Stimulated activated CD4-positive, alpha-beta T cell treated with anti-CD3 and anti-CD28 coated beads, Interleukin-4, amount 100 ng/mL, for 48 hours (primary cell): ENCODE data around the gene TSC22D3.
"Not testable (repeated sequence)": the region's sequence is repeated elsewhere in the genome, so short reads cannot be mapped to it uniquely, and the experiment has no call there.

Source experiments
- DNase-seq, 2 donors: peaks; one replicate each; pipeline ENCODE4 v3.0.0-alpha.2; 2020; ENCODE audit warnings: low read depth in 2 of 2

The TSC22D3 gene

DNA sequence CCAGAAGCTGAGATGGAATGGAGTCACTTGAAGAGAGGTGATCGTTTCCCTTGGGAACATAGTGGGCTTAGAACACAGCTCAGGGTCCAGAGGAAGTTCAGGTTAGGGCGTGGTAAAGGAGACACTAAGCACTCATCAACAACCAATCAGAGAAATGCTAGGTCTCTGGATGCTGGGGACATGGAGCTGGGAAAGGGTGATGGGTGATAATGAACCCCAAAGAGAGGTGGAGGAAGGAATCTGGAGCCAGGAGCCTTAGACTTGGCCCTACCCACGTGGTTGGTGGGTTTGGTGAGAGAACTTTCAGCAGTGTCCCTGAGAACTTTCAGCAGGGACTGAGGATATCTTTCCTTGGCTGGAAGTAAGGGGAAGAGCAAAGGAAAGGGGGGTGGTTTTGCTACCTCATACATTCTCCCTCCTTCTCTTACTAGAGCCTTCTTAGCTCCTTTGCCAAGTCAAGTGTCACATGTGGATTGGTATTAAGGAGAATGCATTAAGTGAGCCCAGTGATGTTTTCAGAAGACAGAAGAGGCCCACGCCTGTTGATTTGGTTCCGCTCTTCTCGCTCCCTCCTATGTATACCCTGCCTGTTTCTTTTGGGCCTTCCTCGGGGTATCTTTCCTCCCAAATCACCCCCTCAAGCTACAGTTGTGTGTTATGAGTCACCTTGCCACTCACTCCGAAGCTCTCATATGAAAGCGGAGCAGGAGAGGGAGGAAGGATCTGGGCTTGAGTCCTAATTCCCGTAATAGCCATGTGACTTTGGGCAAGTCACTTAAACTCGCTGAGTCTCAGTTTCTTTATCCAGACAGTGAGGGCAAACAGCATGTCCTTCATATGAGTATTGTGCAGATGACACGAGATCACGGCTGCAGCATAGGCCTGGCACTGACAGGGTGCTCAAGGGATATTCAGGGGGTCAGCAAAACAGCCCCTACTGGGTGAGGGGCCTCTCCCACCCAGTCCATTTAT, 63.1 kb downstream of the TSC22D3 start:
- DNase-seq: no peak

DNA sequence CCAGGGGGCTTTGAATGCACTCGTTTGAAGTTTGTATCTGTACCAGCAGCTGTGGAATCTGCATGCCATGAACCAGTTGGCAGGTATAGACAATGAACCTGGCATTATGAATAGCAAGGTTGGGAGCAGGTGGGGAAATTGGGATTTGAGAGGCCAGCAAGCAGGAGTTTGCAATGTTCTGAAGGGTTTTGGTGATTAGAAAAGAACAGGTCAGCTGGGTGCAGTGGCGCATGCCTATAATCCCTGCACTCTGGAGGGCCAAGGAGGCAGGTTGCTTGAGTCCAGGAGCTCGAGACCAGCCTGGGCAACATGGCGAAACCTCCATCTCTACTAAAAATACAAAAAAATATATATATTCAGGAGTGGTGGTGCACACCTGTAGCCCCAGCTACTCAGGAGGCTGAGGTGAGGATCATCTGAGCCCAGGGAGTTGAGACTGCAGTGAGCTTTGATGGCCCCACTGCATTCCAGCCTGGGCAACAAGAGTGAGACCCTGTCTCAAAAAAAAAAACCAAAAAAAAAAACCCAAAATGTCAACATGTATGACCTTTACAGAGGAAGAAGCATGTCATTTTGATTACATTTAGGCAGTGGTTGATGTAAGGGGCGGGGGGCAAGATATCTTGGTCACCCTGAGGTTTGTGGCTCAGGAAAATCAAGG, 63.9 kb downstream of the TSC22D3 start:
- no peak for DNase-seq

- no peak for DNase-seq
Observed at GRCh38 chrX:107710617-107711391, 64.8 kb downstream of the TSC22D3 start.

DNA sequence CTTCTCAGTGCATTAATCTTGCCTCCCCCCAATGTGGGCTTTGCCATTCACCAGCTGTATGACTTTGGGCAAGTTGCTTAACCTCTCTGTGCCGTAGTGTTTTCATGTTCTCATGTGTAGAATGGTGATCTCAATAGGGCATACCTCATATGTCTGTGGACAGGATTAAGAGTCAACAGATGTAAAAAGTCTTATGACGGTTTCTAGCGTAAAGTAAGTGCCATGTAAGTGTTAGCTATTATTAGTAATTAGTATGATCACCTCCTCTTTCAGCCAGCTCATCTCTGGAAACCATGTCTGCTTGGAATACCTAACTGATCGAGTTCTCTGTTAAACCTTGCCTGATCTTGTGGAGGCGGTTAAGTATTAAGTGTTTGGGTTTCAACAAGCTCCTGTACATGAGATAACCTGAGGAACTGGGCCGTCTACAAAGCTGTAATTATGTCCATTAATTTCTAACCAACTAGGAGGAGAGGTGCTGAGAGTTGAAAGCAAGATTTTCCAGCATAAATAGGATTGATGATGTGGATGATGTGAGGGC, 66.3 kb downstream of the TSC22D3 start:
- no peak for DNase-seq

- DNase-seq: no peak
Observed at GRCh38 chrX:107708762-107709161, 66.8 kb downstream of the TSC22D3 start.

DNA sequence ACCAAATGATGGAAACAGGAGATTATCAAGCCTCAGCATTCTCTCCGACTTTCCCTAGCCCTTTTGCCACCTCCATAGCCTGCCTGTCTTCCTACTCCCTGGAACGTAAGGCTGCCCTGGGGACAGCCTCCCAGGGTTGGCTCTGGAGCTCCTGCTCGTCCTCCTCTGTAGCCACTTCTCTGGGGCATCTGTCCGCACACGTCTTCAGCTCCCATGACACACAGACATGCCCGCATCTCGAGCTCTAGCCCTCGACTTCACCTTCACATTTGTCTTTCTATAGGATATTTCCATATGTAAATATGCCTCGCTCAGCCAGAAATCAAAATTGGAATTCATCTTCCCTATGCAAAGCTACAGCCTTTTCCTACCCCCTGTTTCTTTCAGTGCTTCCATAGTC, 67.7 kb downstream of the TSC22D3 start:
- DNase-seq: no peak

DNA sequence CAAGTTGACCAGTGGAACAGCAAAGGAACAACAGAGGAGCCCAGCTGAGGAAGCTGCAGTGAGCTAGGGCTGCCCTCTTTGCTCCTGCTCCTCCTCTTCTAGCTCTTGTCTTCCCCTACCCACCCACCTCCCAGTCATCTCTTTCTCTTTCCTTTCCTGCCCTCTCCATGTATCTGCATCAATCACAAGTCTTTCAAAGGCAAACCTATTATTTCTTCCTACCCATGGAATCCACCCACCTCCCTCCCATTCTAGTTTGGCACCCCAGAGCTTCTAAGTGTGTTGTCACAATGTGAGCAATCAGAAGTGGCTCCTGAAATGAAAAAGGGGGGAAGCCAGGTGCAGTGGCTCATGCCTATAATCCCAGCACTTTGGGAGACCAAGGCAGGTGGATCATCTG, 69.3 kb downstream of the TSC22D3 start:
- no peak for DNase-seq

GRCh38 chrX:107704587-107704986, 71.0 kb downstream of the TSC22D3 start:
- DNase-seq: no peak

DNA sequence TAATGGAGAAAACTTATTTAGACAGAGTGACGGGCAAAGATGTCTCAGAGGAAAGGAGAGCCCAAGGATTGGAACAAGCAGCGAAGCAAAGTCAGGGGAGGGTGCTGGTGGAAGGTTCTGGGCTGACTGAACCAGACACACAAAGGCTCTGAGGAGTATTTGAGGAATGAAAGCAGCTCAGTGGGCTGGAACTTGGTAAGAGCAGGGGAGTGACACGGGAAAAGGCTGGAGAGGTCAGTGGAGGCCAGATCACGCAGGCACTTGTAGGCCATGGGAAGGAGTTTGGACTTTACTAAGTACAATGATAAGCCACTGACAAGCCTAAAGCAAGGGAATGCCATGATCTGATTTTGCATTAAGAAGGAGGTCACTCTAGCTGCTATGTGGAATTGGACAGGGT, 71.4 kb downstream of the TSC22D3 start:
- DNase-seq: no peak

DNA sequence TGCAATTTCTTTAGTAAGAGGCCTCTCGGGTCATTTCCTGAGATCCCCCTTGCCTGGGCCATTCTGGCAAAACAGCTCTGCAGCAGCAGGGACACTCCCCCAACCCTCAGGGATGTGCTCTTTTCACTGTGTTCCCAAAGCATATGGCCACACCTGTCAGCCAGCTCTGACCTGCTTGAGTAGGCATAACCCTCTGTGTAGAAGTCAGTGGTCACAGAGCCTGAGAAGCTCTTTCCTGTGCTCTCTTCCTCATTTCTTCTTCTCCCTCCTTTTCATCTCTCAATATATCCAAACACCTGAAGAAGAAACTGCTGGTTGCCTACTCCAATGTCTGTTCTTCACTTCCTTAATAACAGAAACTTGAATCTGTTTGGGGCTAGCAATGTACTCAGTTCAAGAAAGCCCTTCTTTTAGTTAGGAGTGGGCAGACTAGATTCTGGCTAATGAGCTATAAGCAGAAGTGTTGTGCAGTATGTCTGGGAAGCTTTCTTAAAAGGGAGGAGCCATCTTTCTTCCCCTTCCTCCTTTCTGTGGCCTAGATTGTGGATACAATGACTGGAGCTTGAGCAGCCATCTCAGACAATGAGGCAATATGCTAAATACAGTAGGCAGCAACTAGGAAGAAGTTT, 74.0 kb downstream of the TSC22D3 start:
- no peak for DNase-seq

GRCh38 chrX:107700790-107701189, 74.8 kb downstream of the TSC22D3 start:
- no peak for DNase-seq

- DNase-seq: no peak
Observed at GRCh38 chrX:107700317-107700774, 75.2 kb downstream of the TSC22D3 start.

DNA sequence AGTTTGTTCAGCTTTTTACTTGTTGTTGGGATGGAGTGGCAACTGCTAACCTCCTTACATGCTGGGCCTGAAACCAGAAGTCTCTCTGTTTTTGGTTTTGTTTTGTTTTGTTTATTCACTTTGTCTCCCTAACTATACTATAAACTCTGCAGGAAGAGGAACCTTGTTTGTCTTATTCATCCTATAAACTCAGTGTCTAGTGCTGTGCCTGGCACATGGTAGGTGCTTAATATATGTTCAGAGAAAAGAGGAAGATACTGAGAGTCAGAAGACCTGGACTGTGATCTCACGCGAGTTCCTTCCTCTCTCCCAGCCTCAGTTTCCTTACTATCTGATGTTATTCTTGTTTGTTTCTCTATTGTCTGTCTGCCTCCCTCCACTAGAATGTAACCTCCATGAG, 76.0 kb downstream of the TSC22D3 start:
- DNase-seq: no peak

DNA sequence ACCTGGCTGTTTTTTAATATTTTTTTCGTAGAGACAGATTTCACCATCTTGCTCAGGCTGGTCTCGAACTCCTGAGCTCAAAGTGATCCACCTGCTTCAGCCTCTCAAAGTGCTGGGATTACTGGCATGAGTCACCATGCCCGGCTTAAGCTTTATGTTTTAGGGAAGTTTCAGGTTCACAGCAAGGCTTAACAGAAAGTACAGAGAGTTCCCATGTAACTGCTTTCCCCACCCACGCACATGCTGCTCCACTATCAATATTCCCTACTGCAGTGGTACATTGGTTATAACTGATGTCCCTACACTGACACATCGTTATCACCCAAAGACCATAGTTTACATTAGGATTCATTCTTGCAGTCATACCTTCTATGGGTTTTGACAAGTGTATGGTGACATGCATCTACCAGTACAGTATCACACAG, 84.6 kb downstream of the TSC22D3 start:
- DNase-seq: no peak

GRCh38 chrX:107687445-107687844, 88.1 kb downstream of the TSC22D3 start:
- DNase-seq: no peak

- DNase-seq: no peak
Observed at GRCh38 chrX:107686792-107687191, 88.8 kb downstream of the TSC22D3 start.

DNA sequence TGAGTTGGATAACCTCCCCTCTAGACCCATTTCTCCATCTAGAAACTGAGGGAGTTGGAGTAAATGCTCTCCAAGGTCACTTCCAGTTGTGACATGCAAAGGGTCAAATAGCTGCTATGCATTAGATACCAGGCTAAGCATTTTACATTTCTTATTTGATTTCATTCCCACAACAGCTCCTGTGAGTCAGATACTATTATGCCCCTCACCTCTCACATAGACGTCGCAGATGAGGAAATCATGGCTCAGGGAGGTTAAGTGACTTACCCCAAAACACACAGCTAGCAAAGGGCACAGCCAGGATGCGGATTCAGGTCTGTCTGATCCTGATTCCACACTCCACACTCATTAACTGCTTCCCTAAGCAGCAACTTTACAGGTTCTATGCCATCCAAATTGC, 89.6 kb downstream of the TSC22D3 start:
- DNase-seq: no peak

DNA sequence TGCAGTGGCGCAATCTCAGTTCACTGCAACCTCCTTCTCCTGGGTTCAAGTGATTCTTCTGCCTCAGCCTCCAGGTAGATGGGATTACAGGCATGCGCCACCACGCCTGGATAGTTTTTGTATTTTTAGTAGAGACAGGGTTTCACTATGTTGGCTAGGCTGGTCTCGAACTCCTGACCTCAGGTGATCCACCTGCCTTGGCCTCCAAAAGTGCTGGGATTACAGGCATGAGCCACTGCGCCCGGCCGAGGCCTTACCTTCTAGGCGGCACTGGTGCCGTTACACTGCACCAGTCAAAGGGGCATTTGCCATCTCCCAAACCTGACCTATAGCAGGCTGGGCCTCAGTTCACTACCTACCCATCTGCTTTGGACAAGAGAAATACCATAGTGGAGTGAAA, 90.0 kb downstream of the TSC22D3 start:
- not testable (repeated sequence) for DNase-seq

GRCh38 chrX:107684956-107685385, 90.6 kb downstream of the TSC22D3 start:
- DNase-seq: no peak

DNA sequence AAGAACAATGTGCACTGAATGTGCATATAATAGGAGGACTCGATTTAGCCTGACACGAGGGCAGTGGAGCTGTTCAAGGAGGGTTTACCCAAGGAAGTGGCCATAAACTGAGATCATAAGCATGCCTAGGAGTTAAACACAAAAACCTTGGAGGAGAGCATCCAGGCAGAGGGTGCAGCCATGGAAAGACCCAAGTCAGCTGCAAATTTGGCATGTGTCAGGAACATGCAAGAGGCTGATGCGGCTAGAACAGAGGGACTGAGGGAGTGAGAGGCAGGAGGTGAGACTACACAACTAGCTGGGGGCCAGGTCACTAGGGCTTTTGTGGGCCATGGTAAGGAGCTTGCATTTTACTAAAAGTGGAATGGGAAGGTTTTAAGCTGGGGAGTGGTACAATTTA, 91.7 kb downstream of the TSC22D3 start:
- DNase-seq: no peak

GRCh38 chrX:107683124-107683895, 92.3 kb downstream of the TSC22D3 start:
- DNase-seq: no peak
